Colonic mucosa (tissue), 4 donors: ENCODE data around the gene ADD1. TPM values are rescaled to one million over a fixed set of nuclear protein-coding genes. Genes with fewer than 3 reads are reported as not detected.

Experiments used
- DNase-seq: peaks from one replicate; pipeline ENCODE4 v3.0.0-alpha.2; 2020
- H3K27ac ChIP-seq: fragments of 200-600 bp; one replicate; pipeline ENCODE4 v1.8.0; 2021
- H3K27me3 ChIP-seq: fragments of 200-600 bp; one replicate; pipeline ENCODE4 v1.8.0; 2021
- H3K36me3 ChIP-seq: fragments of 200-600 bp; one replicate; pipeline ENCODE4 v1.8.0; 2021
- H3K4me1 ChIP-seq: fragments of 200-600 bp; one replicate; pipeline ENCODE4 v1.8.0; 2021; ENCODE audit warnings: mild to moderate bottlenecking
- H3K4me3 ChIP-seq: fragments of 200-600 bp; one replicate; pipeline ENCODE4 v1.8.0; 2021
- H3K9ac ChIP-seq, 2 donors: one replicate each; pipeline ENCODE4 v1.7.0; 2013; ENCODE audit warnings: control low read depth in 2 of 2, low read depth in 2 of 2, low read length in 2 of 2
- H3K9me3 ChIP-seq: fragments of 200-600 bp; one replicate; pipeline ENCODE4 v1.8.0; 2021
- CTCF ChIP-seq: fragments of 200-600 bp; IDR thresholded peaks from one replicate; pipeline ENCODE4 v1.8.0; 2022; ENCODE audit warnings: antibody characterized with exemption, mild to moderate bottlenecking
- intact Hi-C: fragments of 100-400 bp; cut with DNase I; formaldehyde crosslinking; loops from one replicate; pipeline ENCODE4 v1.14.1; 2022
- total RNA-seq, 2 donors: library from RNA; stranded (reverse); fragmentation: NEBNext Ultra II Directional in 1 of 2; extraction: Animal tissue kit (Norgen Biotek cat#: 25700) in 1 of 2; gene quantifications; one replicate each; pipeline ENCODE4 v1.2.1, GENCODE V29; 2021
- donor health status: healthy.
- donor health status: DM: no; HTN: no; CAD: no.
- donor health status: DM: no; HTN: no; CAD: no.

The ADD1 gene
- total RNA-seq, 2 donors from 2014 or later: 223 to 233 TPM

DNA sequence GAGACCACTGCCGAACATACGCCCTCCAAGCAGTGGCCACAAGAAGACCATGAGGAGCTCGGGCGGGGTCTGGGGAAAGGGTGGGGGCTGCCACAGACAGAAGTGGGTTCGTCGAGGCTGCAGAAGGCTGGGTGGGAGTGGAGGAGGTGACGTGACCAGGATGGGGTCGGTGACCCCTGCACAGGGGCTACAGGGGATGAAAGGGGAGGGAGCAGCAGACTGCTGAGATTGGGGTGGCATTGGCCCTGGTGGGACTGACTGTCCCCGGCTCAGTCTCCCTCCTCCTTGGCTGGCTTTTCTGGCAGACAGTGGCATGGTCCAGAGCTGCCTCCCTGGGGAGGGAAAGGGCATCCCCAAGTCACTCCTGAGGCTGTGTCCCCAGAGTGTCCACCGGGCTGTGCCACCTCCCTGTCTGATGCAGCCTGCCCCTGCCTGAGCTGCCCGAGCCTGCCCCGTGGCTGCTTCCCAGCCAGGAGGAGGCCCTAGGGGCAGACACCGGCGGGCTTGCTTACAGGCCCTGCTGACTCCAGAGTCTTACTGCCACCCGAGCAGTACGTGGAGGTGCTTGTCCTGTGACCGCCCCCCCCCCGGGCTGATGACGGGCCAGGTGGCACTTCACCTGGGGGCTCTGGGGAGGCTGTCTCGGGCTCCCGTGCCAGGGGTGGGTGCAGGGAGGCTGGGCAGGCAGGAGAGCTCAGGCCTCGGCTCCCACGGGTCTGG is 43.5 kb upstream of the ADD1 start:
- Histone ChIP-seq H3K4me1 (peaks cover 62% of the 10 kb centered on the region), H3K36me3 (no peaks in the 10 kb centered on the region), H3K9ac (peak overlapping the region; percentile 57 to 58), H3K27ac (peak overlapping the region; percentile 73), H3K27me3 (no peaks in the 10 kb centered on the region), H3K9me3 (no peaks in the 10 kb centered on the region), H3K4me3 (no peak overlapping the region)
- no peak for TF ChIP-seq CTCF
- peak; percentile 21 for DNase-seq
- intact Hi-C loops: no loop called here

DNA sequence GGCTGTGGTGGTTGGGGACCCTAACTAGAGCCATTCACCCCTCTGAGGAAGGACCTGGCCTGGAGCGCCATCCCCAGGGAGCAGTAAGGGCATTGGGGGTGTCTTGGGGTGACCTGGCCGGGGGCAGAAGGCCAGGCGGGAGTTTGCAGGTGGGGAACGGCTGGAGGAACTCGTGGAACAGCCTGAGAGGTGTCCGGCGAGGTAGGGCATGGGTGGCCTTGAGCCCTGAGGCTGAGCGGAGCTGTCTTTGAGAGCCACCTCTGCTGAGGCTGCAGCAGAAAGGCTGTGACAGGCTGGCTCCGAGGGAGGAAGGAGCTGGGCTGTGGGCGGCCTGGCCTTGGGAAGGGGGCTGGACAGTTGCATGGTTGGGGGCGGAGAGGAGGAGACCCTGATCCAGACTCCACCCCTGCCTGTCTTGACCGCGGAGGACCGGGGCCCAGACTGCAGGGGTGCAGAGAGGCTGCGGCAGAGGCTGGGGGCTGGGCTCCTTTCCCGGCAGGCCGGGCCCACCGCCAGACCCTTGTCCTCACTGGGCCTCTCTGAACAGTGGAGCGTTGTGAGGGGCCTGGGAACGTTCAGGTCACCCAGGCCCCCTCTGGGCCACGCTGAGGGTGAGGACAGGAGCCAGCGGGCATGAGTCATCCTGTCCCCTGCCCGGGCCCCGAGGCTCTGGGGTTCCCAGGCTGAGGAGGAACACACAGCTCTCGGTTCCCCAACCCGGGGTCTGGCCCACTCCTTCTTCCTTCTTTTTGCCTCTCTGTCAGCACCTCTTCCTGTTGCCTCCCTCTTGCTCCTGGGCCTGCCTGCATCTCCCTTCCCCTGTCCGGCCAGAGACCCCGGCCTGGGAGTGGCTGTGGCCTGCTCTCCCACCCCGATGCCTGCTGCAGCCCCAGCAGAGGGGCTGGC is 42.7 kb upstream of the ADD1 start:
- Histone ChIP-seq H3K27me3 (no peaks in the 10 kb centered on the region), H3K9me3 (no peaks in the 10 kb centered on the region), H3K27ac (peak overlapping the region; percentile 73), H3K36me3 (no peaks in the 10 kb centered on the region), H3K9ac (peak overlapping the region; percentile 46 to 57), H3K4me3 (no peak overlapping the region), H3K4me1 (peaks cover 67% of the 10 kb centered on the region)
- intact Hi-C loops: no loop called here
- peak; percentile 56 for DNase-seq
- no peak for TF ChIP-seq CTCF

DNA sequence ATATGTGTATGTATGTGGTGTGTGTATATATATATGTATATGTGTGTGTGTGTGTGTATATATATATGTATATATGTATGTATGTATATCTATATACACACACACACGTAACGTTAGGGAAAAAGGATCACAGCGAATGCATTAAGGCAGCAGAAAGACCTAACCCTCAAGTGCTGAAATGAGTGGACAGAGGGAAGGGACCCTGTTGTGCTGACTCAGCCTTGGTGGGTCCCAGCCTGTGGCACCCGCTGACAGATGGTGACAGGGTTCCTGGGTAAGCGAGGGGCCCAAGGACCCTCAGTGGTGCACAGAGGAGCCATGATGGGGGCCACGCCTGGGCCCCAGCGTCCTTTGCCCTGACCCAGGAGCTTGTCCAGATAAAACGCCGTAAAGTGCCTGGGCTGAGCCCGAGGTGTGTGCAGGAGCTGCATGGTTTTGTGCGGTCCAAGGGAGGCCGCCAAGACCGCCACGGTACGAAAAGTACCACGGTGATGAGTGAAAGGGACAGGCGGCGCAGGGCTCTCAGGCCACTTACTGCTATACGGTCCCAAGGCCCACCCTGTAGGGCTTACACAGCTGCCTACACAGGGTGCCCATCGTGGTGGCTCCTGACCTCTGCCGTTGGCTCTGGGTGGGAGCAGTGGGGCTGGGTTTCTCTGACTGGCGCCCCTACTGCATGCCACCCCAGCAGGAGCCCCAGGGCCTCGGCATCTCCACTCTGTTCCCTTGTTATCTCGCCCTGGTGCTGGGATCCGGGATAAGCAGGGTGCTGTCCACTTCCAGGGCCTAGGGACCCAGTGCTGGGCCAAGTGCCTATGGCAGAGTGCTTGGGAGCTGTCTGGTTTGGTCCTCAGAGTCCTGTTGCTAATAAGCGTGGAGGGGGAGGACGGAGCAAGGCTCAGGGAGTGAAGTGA is 40.8 kb upstream of the ADD1 start:
- TF ChIP-seq CTCF: no peak
- peak overlapping the region; percentile 27 to 34 for H3K9ac ChIP-seq
- H3K4me1 ChIP-seq: peaks cover 66% of the 10 kb centered on the region
- no peaks in the 10 kb centered on the region for H3K9me3 ChIP-seq
- peak overlapping the region; percentile 11 for H3K27ac ChIP-seq
- H3K4me3 ChIP-seq: no peak overlapping the region
- intact Hi-C loops: no loop called here
- no peaks in the 10 kb centered on the region for H3K27me3 ChIP-seq
- no peak for DNase-seq
- H3K36me3 ChIP-seq: no peaks in the 10 kb centered on the region

DNA sequence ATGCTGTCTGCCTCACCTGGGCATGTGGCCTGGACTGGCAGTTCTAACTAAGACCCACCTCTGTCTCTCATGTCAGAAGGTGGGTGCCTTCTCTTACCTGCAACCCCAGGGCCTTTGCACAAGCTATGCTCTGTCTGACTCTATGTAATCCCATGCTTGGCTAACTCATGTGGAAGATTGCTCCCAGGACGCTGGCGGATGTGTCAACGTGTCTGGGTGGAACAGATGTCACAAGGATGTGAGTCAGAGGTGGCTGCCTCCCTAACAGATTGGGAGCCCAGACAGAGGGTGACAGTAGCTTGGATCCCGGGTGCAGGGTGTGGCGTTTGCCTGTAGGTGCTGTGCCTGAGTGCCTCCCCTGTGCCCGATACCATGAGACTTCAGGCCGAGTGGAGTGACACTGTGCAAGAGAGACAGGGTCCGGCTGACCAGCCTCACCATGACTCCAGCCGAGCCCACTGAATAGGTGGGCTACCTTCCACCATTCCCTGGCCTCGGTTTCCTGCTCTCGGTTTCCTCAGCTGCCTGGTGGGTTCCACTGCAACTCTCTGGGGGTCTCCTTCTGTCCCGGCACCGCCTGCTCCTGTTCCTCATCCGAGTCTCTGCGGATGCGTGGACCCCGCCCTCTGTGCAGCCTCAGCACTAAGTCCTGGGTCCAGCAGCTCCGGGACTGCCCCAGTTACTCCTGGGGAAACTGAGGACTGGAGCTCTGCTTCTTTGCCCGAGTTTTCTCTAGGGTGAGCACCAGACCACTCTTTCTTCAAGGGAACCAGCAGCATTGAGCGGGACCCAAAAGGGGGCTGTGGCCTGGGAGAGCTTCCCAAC is 39.8 kb upstream of the ADD1 start:
- no peak for DNase-seq
- no peaks in the 10 kb centered on the region for H3K27me3 ChIP-seq
- no peak overlapping the region for H3K4me3 ChIP-seq
- TF ChIP-seq CTCF: no peak
- H3K9ac ChIP-seq: peak overlapping the region in 1 of 2 donors; percentile 34
- intact Hi-C loops: no loop called here
- no peaks in the 10 kb centered on the region for H3K36me3 ChIP-seq
- H3K9me3 ChIP-seq: no peaks in the 10 kb centered on the region
- peaks cover 58% of the 10 kb centered on the region for H3K4me1 ChIP-seq
- H3K27ac ChIP-seq: peak overlapping the region; percentile 11
